ENCODE measurements around the gene XPO6.

- TF ChIP-seq, protein P1, sequence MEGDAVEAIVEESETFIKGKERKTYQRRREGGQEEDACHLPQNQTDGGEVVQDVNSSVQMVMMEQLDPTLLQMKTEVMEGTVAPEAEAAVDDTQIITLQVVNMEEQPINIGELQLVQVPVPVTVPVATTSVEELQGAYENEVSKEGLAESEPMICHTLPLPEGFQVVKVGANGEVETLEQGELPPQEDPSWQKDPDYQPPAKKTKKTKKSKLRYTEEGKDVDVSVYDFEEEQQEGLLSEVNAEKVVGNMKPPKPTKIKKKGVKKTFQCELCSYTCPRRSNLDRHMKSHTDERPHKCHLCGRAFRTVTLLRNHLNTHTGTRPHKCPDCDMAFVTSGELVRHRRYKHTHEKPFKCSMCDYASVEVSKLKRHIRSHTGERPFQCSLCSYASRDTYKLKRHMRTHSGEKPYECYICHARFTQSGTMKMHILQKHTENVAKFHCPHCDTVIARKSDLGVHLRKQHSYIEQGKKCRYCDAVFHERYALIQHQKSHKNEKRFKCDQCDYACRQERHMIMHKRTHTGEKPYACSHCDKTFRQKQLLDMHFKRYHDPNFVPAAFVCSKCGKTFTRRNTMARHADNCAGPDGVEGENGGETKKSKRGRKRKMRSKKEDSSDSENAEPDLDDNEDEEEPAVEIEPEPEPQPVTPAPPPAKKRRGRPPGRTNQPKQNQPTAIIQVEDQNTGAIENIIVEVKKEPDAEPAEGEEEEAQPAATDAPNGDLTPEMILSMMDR (CRISPR knock-in tag; IDR thresholded peaks at IDR 0.05) = no peak
- TF ChIP-seq PHF5A (CRISPR knock-in tag; IDR thresholded peaks at IDR 0.05; ENCODE audit: low read depth, unreplicated experiment) = no peak
- TF ChIP-seq ZNF484 (CRISPR knock-in tag; IDR thresholded peaks at IDR 0.05; ENCODE audit: borderline replicate concordance, low read depth) = no peak
- no peak for TF ChIP-seq ZNF766 (CRISPR knock-in tag; IDR thresholded peaks at IDR 0.05; ENCODE audit: borderline replicate concordance)
- no peak for TF ChIP-seq E2F1 (CRISPR knock-in tag; IDR thresholded peaks at IDR 0.05)
- no peak for TF ChIP-seq POLR2AphosphoS5 (IDR thresholded peaks at IDR 0.05; ENCODE audit: low read depth, low read length)
- TF ChIP-seq HNF1A (IDR thresholded peaks at IDR 0.05; ENCODE audit: low read depth) = no peak
- no peak for TF ChIP-seq HNF1A (CRISPR knock-in tag; IDR thresholded peaks at IDR 0.05; ENCODE audit: borderline replicate concordance)
- no peak for TF ChIP-seq ZNF251 (CRISPR knock-in tag; IDR thresholded peaks at IDR 0.05)
- no peak for TF ChIP-seq SP5 (CRISPR knock-in tag; IDR thresholded peaks at IDR 0.05; ENCODE audit: borderline replicate concordance, low read depth)
These were observed 11.1 kb downstream of the XPO6 start for GRCh38 chr16:28200661-28201060.
